Spleen (tissue), 7 donors: ENCODE results near the gene CNTD1.
A peak's percentile ranks its signal among the peaks of the same experiment; 100 is the strongest.

ENCODE experiments used
- CTCF ChIP-seq, 11 experiments: fragments of 200-600 bp in 7 of 11; fragments of 450-650 bp in 4 of 11; sonication (generic) in 4 of 11; IDR thresholded peaks in 8 of 11; conservative IDR thresholded peaks in 3 of 11; 1 replicate in 7 of 11; 2 replicates in 4 of 11; pipeline versions ENCODE4 v1.4.0 to v1.8.0; 2016 to 2021; ENCODE audit warnings: antibody characterized with exemption in 11 of 11, inconsistent platforms in 4 of 11, mild to moderate bottlenecking in 1 of 11
- POLR2AphosphoS5 ChIP-seq, 3 donors: sonication (generic); formaldehyde crosslinking; IDR thresholded peaks; one replicate each; pipeline ENCODE4 v1.5.1; 2017; ENCODE audit warnings: antibody characterized with exemption in 3 of 3
- donor health status: DM: no; HTN: no; CAD: no; lungs with moderate emphysema.
- donor health status: DM: no; HTN: no; CAD: no.
- donor health status: DM: no; HTN: no; CAD: no.

- no peak for TF ChIP-seq CTCF (IDR thresholded peaks at IDR 0.05 in 8 of 11, conservative IDR thresholded peaks at IDR 0.05 in 3 of 11)
- TF ChIP-seq POLR2AphosphoS5 (IDR thresholded peaks at IDR 0.05): peak in 2 of 3 donors; percentile 21 to 72
These were observed 17.6 kb upstream of the CNTD1 start for GRCh38 chr17:42780851-42781638.
